HCT116 (cell line): Measurements from ENCODE around the gene PPARGC1A. TPM values are rescaled to one million over a fixed set of nuclear protein-coding genes. Genes with fewer than 3 reads are reported as not detected.

Experiments used
- ATAC-seq: fragments of 200-7000 bp; cut with Tn5 transposase; 2 replicates; pipeline ENCODE4 v1.9.1; 2020; ENCODE audit warnings: mild to moderate bottlenecking, moderate library complexity
- BruUV-seq: library from RNA; stranded (reverse); fragments of 400-500 nt; replicated peaks from 2 replicates; lab custom pipeline; 2021; lab: Mats Ljungman, UMichigan
- CTCF ChIA-PET: fragments of 300-600 bp; sonication (Branson Sonifier 250); formaldehyde crosslinking; loops from one replicate; lab custom pipeline; 2021; ENCODE audit warnings: antibody characterized with exemption; lab: Charles Lee
- POLR2A ChIA-PET: fragments of 300-600, 350-600 bp; sonication (Branson Sonifier 250); formaldehyde crosslinking; loops from one replicate; lab custom pipeline; 2021; ENCODE audit warnings: antibody characterized with exemption; lab: Charles Lee
- RAD21 ChIA-PET, 2 experiments: fragments of 300-600 bp; sonication (Branson Sonifier 250); formaldehyde crosslinking; loops; one replicate each; lab custom pipeline; 2023; ENCODE audit warnings: low total read pairs in 2 of 2; ENCODE audit not compliant: uncharacterized antibody in 2 of 2, unreplicated experiment in 2 of 2, low non-redundant PET in 1 of 2; lab: Charles Lee
- DNase-seq: peaks from one replicate; pipeline ENCODE4 v3.0.0-alpha.2; 2010; ENCODE audit warnings: low read depth, low spot score
- H2AFZ ChIP-seq: fragments of 200-600 bp; shearing (Covaris generic), sonication (generic); 2 replicates; pipeline ENCODE4 v1.6.1; 2017; ENCODE audit warnings: low read depth, mixed run types, mixed read lengths, antibody characterized with exemption, low read length; ENCODE audit not compliant: poor library complexity, severe bottlenecking
- H3K27ac ChIP-seq: 2 replicates; pipeline ENCODE4 v1.5.1; 2012; ENCODE audit warnings: low read depth, low read length
- H3K27me3 ChIP-seq: fragments of 200-600 bp; sonication (generic); 2 replicates; pipeline ENCODE4 v1.6.1; 2016; ENCODE audit warnings: mixed run types, low read length, mixed read lengths; ENCODE audit not compliant: insufficient read depth
- H3K36me3 ChIP-seq, 2 experiments: fragments of 200-500 bp in 1 of 2; fragments of 200-600 bp in 1 of 2; sonication (Bioruptor generic) in 1 of 2; sonication (generic) in 1 of 2; 2 replicates each; pipeline versions ENCODE4 v1.5.1 to v1.6.1; 2014 to 2016; ENCODE audit warnings: low read length in 2 of 2, inconsistent platforms in 1 of 2, mixed read lengths in 1 of 2, mixed run types in 1 of 2; ENCODE audit not compliant: insufficient read depth in 2 of 2, control insufficient read depth in 1 of 2
- H3K4me1 ChIP-seq, 2 experiments: fragments of 200-600 bp in 1 of 2; sonication (generic) in 1 of 2; 2 replicates each; pipeline versions ENCODE4 v1.5.1 to v1.6.1; 2012 to 2017; ENCODE audit warnings: low read length in 2 of 2, inconsistent platforms in 1 of 2, mild to moderate bottlenecking in 1 of 2, mixed read lengths in 1 of 2, mixed run types in 1 of 2, moderate library complexity in 1 of 2; ENCODE audit not compliant: insufficient read depth in 2 of 2, control insufficient read depth in 1 of 2
- H3K4me2 ChIP-seq: fragments of 200-600 bp; sonication (generic); 2 replicates; pipeline ENCODE4 v1.6.1; 2017; ENCODE audit warnings: mixed run types, low read length, mixed read lengths
- H3K4me3 ChIP-seq, 2 experiments: fragments of 200-600 bp in 1 of 2; sonication (generic) in 1 of 2; replicated peaks in 1 of 2; 2 replicates each; pipeline ENCODE4 v1.5.1; 2011 to 2016; ENCODE audit warnings: low read length in 2 of 2, control low read depth in 1 of 2, low read depth in 1 of 2, mild to moderate bottlenecking in 1 of 2, mixed read lengths in 1 of 2, mixed run types in 1 of 2
- H3K79me2 ChIP-seq: fragments of 200-600 bp; sonication (generic); 2 replicates; pipeline ENCODE4 v1.6.1; 2017; ENCODE audit warnings: mild to moderate bottlenecking, mixed run types, low read length, moderate library complexity, mixed read lengths; ENCODE audit not compliant: insufficient read depth
- H3K9ac ChIP-seq: fragments of 200-600 bp; sonication (generic); 2 replicates; pipeline ENCODE4 v1.6.1; 2016; ENCODE audit warnings: low read length, mixed read lengths
- H3K9me2 ChIP-seq: fragments of 200-600 bp; sonication (generic), shearing (Covaris generic); 2 replicates; pipeline ENCODE4 v1.6.1; 2017; ENCODE audit warnings: mixed run types, mild to moderate bottlenecking, moderate library complexity; ENCODE audit not compliant: insufficient read depth
- H3K9me3 ChIP-seq, 2 experiments: fragments of 200-500 bp in 1 of 2; fragments of 200-600 bp in 1 of 2; sonication (Bioruptor generic) in 1 of 2; sonication (generic) in 1 of 2; 2 replicates each; pipeline ENCODE4 v1.6.1; 2014 to 2017; ENCODE audit warnings: low read length in 2 of 2, mixed read lengths in 2 of 2, inconsistent platforms in 1 of 2, low read depth in 1 of 2, mild to moderate bottlenecking in 1 of 2, mixed run types in 1 of 2, moderate library complexity in 1 of 2; ENCODE audit not compliant: control insufficient read depth in 1 of 2, insufficient read depth in 1 of 2
- H4K20me1 ChIP-seq: fragments of 200-600 bp; sonication (generic), shearing (Covaris generic); 2 replicates; pipeline ENCODE4 v1.6.1; 2017; ENCODE audit warnings: mixed run types, mild to moderate bottlenecking, moderate library complexity; ENCODE audit not compliant: insufficient read depth
- CEBPB ChIP-seq: IDR thresholded peaks from 2 replicates; pipeline ENCODE4 v1.6.1; 2012; ENCODE audit warnings: low read depth
- CTCF ChIP-seq, 3 experiments: fragments of 200-600 bp in 1 of 3; sonication (generic) in 1 of 3; IDR thresholded peaks in 2 of 3; conservative IDR thresholded peaks in 1 of 3; 2 replicates each; pipeline ENCODE4 v1.5.1; 2012 to 2017; ENCODE audit warnings: low read depth in 2 of 3, low read length in 2 of 3, antibody characterized with exemption in 1 of 3, borderline replicate concordance in 1 of 3, control low read depth in 1 of 3, mild to moderate bottlenecking in 1 of 3, mixed read lengths in 1 of 3, mixed run types in 1 of 3, moderate library complexity in 1 of 3; ENCODE audit not compliant: insufficient read depth in 1 of 3
- EGR1 ChIP-seq: IDR thresholded peaks from 2 replicates; pipeline ENCODE4 v1.6.1; 2012; ENCODE audit warnings: low read depth
- ELF1 ChIP-seq: IDR thresholded peaks from 2 replicates; pipeline ENCODE4 v1.6.1; 2012; ENCODE audit warnings: low read depth, borderline replicate concordance
- JUND ChIP-seq: IDR thresholded peaks from 2 replicates; pipeline ENCODE4 v1.6.1; 2012
- MAX ChIP-seq: IDR thresholded peaks from 2 replicates; pipeline ENCODE4 v1.6.1; 2012
- POLR2AphosphoS5 ChIP-seq: IDR thresholded peaks from 2 replicates; pipeline ENCODE4 v1.6.1; 2011; ENCODE audit warnings: mild to moderate bottlenecking, low read depth, low read length, moderate library complexity
- REST ChIP-seq: IDR thresholded peaks from 2 replicates; pipeline ENCODE4 v1.6.1; 2012; ENCODE audit warnings: low read depth
- SIN3A ChIP-seq: IDR thresholded peaks from 2 replicates; pipeline ENCODE4 v1.6.1; 2012; ENCODE audit warnings: low read depth
- SP1 ChIP-seq: IDR thresholded peaks from 2 replicates; pipeline ENCODE4 v1.6.1; 2012; ENCODE audit warnings: low read depth
- ZBTB33 ChIP-seq: IDR thresholded peaks from 2 replicates; pipeline ENCODE4 v1.6.1; 2011; ENCODE audit warnings: mild to moderate bottlenecking, low read length, moderate library complexity; ENCODE audit not compliant: insufficient replicate concordance; ENCODE audit errors: extremely low read depth
- intact Hi-C: fragments of 100-400 bp; cut with micrococcal nuclease; formaldehyde crosslinking; loops from 2 replicates; pipeline ENCODE4 v1.10.0; 2022
- total RNA-seq: library from RNA; stranded (reverse); gene quantifications from one replicate; pipeline ENCODE4 v1.2.1, GENCODE V29; 2021; ENCODE audit not compliant: unreplicated experiment

Gene PPARGC1A
- total RNA-seq, 1 experiment from 2014 or later, result not detected

- peaks cover 3 to 7% of the 10 kb centered on the region in 2 experiments; a peak in 2 of 4 replicates for H3K9me3 ChIP-seq
- no peak for ATAC-seq
- no peaks in the 10 kb centered on the region for H3K4me1 ChIP-seq
- H3K27ac ChIP-seq, result no peak overlapping the region
- CTCF ChIA-PET, result no interaction called here
- intact Hi-C loops, result no loop called here
- no peaks in the 10 kb centered on the region for H3K9me2 ChIP-seq
- H2AFZ ChIP-seq, result no peak overlapping the region
- H4K20me1 ChIP-seq, result no peaks in the 10 kb centered on the region
- H3K79me2 ChIP-seq, result no peaks in the 10 kb centered on the region
- POLR2A ChIA-PET, result no interaction called here
- no TSS peak for BruUV-seq
- H3K4me3 ChIP-seq, result no peak overlapping the region
- no peak for TF ChIP-seq MAX
- TF ChIP-seq, all 23 proteins: peak for 0
- no peaks in the 10 kb centered on the region for H3K36me3 ChIP-seq
- H3K4me2 ChIP-seq, result no peak overlapping the region
- no peak for DNase-seq
- no peak overlapping the region for H3K9ac ChIP-seq
- RAD21 ChIA-PET, result no interaction called here
- H3K27me3 ChIP-seq, result no peaks in the 10 kb centered on the region
Measured at GRCh38 chr4:23888421-23889319, 1.2 kb downstream of the PPARGC1A start.

GRCh38 chr4:23887989-23888388 is 1.9 kb downstream of the PPARGC1A start:
- intact Hi-C loops, result no loop called here
- no peaks in the 10 kb centered on the region for H3K36me3 ChIP-seq
- no peak overlapping the region for H3K4me3 ChIP-seq
- no peaks in the 10 kb centered on the region for H3K9me2 ChIP-seq
- no peak overlapping the region for H3K9ac ChIP-seq
- H4K20me1 ChIP-seq, result no peaks in the 10 kb centered on the region
- H3K27me3 ChIP-seq, result no peaks in the 10 kb centered on the region
- no peak overlapping the region for H3K4me2 ChIP-seq
- H3K9me3 ChIP-seq, result peaks cover 3 to 7% of the 10 kb centered on the region in 2 experiments; a peak in 2 of 4 replicates
- no peaks in the 10 kb centered on the region for H3K79me2 ChIP-seq
- H3K4me1 ChIP-seq, result no peaks in the 10 kb centered on the region
- no peak overlapping the region for H2AFZ ChIP-seq
- RAD21 ChIA-PET, result no interaction called here
- BruUV-seq, result no TSS peak
- DNase-seq, result no peak
- POLR2A ChIA-PET, result no interaction called here
- CTCF ChIA-PET, result no interaction called here
- no peak overlapping the region for H3K27ac ChIP-seq
- no peak for ATAC-seq
- TF ChIP-seq EGR1, result no peak
- TF ChIP-seq SP1, result no peak
- no peak for TF ChIP-seq CEBPB
- TF ChIP-seq SIN3A, result no peak
- TF ChIP-seq ELF1, result no peak
- TF ChIP-seq CTCF (IDR thresholded peaks at IDR 0.05 in 2 of 3, conservative IDR thresholded peaks at IDR 0.05 in 1 of 3; ENCODE audit: borderline replicate concordance in 1 of 3, insufficient read depth in 1 of 3, low read depth in 2 of 3, low read length in 2 of 3), result no peak
- no peak for TF ChIP-seq POLR2AphosphoS5
- no peak for TF ChIP-seq JUND
- no peak for TF ChIP-seq REST
- TF ChIP-seq ZBTB33, result no peak
